Measurements from ENCODE around the gene TYW5. TPM values are rescaled to one million over a fixed set of nuclear protein-coding genes. Genes with fewer than 3 reads are reported as not detected.

The TYW5 gene, protein sequence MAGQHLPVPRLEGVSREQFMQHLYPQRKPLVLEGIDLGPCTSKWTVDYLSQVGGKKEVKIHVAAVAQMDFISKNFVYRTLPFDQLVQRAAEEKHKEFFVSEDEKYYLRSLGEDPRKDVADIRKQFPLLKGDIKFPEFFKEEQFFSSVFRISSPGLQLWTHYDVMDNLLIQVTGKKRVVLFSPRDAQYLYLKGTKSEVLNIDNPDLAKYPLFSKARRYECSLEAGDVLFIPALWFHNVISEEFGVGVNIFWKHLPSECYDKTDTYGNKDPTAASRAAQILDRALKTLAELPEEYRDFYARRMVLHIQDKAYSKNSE
- total RNA-seq: 10.9 and 11.7 TPM in 2 replicates

DNA sequence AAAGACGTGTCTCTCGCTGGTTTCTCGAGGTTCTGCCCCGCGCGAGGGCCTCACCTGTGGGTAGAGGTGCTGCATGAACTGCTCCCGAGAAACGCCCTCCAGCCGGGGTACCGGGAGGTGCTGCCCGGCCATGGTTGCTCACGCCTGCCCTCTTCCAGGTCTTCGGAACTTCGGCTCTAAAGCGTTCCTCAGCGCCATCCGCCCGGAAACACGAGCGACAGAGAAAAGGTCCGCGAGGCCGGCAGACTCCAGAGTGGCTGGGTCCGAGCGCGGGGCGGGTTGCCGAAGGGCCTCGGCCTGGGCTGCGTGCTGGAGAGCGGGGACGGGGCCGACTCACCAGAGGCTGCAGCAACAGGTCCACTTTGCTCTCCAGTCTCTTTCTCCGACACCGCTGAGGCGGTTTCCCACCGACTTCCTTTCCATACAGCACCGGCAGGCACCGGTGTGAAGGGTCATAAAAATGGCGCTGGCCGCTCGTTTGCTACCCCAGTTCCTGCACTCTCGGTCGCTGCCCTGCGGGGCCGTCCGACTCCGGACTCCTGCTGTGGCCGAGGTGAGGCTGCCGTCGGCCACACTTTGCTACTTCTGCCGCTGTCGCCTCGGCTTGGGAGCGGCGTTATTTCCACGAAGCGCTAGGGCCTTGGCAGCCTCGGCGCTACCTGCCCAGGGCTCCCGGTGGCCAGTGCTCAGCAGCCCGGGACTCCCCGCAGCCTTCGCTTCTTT is at the start of gene TYW5, which contains the start of gene MAIP1:
TYW5 (minus strand) TSS at position 153 of the 723 bp plus-strand sequence; CDS start at position 132, 21 bp downstream.
MAIP1 (plus strand) TSS at position 244 of the 723 bp plus-strand sequence; CDS start at position 461, 217 bp downstream.
- Mint-ChIP-seq H3K36me3 (ENCODE audit: low read depth) (peaks cover 31% of the 10 kb centered on the region), H3K4me1 (peaks cover 42% of the 10 kb centered on the region), H3K27ac (peak within 1 kb of the TSS; percentile 96), H3K9me3 (no peaks in the 10 kb centered on the region), H3K4me3 (peak within 1 kb of the TSS; percentile 98), H3K27me3 (no peaks in the 10 kb centered on the region)
- peak; percentile 94 for DNase-seq
- intact Hi-C loops (cut with micrococcal nuclease): loop anchor here (1.0 to 5.0 kb wide), 2 partner anchors 44 to 857 kb away; partner anchors contain the start of genes BZW1 and C2orf69

DNA sequence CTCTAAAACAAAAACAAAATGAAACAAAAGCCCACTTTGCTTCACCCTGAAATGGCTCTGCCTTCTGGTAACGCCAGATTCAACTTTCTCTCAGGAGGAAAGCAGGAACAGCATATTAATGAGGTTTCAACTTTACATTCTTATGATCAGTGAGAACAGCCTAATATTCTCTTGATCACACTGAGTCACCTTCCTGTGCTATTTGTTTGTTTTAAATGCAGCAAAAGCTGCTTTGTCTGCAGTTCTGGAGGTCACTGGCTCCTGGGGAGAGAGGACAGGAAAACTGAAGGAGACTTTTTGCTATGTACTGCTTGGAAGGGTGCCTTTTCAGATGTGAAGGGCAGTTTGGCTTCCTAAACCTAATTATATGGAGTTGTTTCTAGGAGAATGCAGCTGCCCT is 48.2 kb upstream of the TYW5 start:
- peaks cover 16% of the 10 kb centered on the region for H3K27me3 Mint-ChIP-seq
- DNase-seq: no peak
- H3K27ac Mint-ChIP-seq: no peak overlapping the region
- H3K4me1 Mint-ChIP-seq: no peaks in the 10 kb centered on the region
- intact Hi-C loops (cut with micrococcal nuclease): no loop called here
- peaks cover 4% of the 10 kb centered on the region for H3K9me3 Mint-ChIP-seq
- H3K36me3 Mint-ChIP-seq (ENCODE audit: low read depth): no peaks in the 10 kb centered on the region
- no peak overlapping the region for H3K4me3 Mint-ChIP-seq

DNA sequence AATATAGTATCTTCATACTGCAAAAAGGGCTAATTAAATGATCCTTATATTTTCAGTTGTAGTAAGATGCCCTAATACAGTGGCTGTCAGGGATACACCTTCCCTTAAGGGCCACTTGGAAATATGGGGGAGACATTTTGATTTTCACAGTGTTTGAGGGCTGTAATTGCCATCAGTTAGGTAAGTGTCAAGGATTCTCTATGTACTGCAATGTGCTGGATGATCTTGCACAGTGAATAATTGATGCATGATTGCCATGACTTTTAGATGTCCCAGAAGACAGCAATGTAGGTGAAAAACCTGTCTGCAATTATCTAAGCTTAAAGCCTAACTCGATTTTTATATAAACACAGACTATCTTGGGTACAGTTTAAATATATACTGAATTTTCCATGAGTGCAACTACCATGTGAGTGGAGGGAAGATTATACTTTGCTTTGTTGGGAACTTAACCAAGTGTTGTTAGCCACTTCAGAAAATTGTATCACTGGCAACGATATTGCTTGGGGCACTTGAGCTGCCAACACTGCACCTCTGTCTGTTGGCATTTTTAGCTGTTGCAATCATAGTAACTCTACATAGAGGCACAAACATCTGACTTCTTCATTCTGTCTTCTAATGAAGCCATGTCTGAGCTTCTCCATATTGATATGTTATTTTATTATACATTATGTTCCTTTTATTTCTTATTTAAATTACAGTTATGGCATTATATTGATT is 45.3 kb upstream of the TYW5 start:
- no peaks in the 10 kb centered on the region for H3K36me3 Mint-ChIP-seq (ENCODE audit: low read depth)
- no peaks in the 10 kb centered on the region for H3K4me1 Mint-ChIP-seq
- no peak for DNase-seq
- H3K4me3 Mint-ChIP-seq: no peak overlapping the region
- H3K27me3 Mint-ChIP-seq: peaks cover 14% of the 10 kb centered on the region
- no peaks in the 10 kb centered on the region for H3K9me3 Mint-ChIP-seq
- no peak overlapping the region for H3K27ac Mint-ChIP-seq
- intact Hi-C loops (cut with micrococcal nuclease): no loop called here

DNA sequence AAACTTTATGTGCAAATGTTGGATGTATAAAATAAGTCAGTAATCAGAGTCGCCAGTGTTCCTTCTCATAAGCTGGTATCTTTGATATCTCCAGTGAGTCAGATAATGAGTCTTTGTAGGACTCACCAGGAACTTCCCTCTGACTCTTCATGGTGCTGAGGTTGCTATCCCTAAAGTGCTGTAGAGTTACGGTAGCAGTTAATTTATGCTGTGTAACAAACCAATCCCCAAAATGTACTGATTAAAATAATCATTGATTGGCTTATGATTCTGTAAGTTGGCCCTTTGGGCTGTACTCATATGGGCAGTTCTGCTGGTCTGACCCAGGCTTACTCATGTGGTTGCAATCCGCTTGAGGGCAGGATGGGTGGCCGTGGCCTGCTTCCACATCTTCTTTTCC is 43.9 kb upstream of the TYW5 start:
- Mint-ChIP-seq H3K27ac (no peak overlapping the region), H3K36me3 (ENCODE audit: low read depth) (no peaks in the 10 kb centered on the region), H3K4me1 (no peaks in the 10 kb centered on the region), H3K4me3 (no peak overlapping the region), H3K9me3 (no peaks in the 10 kb centered on the region), H3K27me3 (peaks cover 10% of the 10 kb centered on the region)
- intact Hi-C loops (cut with micrococcal nuclease): no loop called here
- DNase-seq: no peak

DNA sequence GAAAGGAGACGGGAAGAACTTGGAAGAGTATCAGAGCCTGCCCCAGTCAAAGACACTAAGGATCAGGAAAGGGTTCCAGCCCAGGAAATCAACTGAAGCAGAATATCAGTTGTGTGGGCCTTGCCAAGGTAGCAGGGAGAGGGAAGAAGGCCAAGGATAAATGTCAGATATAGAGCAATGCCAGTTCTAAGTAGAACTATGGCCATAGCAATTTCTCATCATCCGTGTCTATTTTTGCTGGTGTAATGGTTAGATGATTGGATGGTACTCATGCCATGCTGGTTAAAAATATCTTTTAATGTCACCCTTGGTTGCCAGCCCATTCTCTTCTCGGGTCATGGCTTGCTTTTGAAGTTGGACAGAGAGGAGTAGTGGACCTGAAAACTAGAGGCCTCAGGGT is 42.0 kb upstream of the TYW5 start:
- no peak overlapping the region for H3K27ac Mint-ChIP-seq
- no peaks in the 10 kb centered on the region for H3K4me1 Mint-ChIP-seq
- no peak for DNase-seq
- no peak overlapping the region for H3K4me3 Mint-ChIP-seq
- no peaks in the 10 kb centered on the region for H3K36me3 Mint-ChIP-seq (ENCODE audit: low read depth)
- no peaks in the 10 kb centered on the region for H3K9me3 Mint-ChIP-seq
- H3K27me3 Mint-ChIP-seq: peaks cover 1% of the 10 kb centered on the region
- intact Hi-C loops (cut with micrococcal nuclease): no loop called here

DNA sequence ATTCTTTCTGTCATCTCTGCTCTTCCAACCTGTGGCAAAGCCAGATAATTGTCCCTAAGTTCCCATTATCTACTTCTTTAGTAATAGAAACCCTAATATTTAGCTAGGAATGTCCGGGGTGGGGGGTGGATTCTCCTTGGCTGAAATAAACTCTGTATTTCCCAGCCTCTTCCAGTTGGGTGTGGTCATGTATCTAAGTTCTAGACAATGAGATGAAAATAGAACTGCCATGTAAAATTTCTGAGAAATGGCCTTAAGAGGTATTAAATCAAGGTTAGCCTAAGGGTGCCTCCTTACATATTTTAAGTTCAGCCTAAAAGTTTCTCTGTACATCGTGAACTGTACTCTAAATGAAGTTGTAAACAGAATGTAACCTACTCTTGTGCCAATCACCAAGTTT is 39.6 kb upstream of the TYW5 start:
- no peak for DNase-seq
- Mint-ChIP-seq H3K27me3 (peaks cover 1% of the 10 kb centered on the region), H3K4me1 (no peaks in the 10 kb centered on the region), H3K36me3 (ENCODE audit: low read depth) (no peaks in the 10 kb centered on the region), H3K27ac (no peak overlapping the region), H3K9me3 (no peaks in the 10 kb centered on the region), H3K4me3 (no peak overlapping the region)
- intact Hi-C loops (cut with micrococcal nuclease): no loop called here

DNA sequence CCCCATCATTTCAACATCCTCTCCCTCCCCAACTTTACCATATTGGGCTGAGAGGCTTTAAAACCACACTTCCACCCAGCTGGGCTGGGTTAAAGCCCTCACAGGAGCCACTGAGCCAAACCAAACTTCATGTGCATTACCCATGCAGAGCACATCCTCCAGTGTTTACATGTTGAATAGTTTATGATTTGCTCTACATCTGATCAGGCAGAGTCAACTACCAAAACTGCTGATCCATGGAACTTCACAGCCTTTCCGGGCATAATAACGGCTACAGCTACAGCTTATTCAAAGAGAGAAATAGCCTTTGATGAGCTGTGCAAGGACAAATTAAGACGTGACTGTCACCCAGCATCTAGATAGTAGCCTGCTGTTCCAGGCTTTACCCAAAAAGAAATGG is 39.1 kb upstream of the TYW5 start:
- no peaks in the 10 kb centered on the region for H3K36me3 Mint-ChIP-seq (ENCODE audit: low read depth)
- no peaks in the 10 kb centered on the region for H3K4me1 Mint-ChIP-seq
- H3K9me3 Mint-ChIP-seq: no peaks in the 10 kb centered on the region
- no peak overlapping the region for H3K4me3 Mint-ChIP-seq
- no peak overlapping the region for H3K27ac Mint-ChIP-seq
- no peak for DNase-seq
- peaks cover 1% of the 10 kb centered on the region for H3K27me3 Mint-ChIP-seq
- intact Hi-C loops (cut with micrococcal nuclease): no loop called here

DNA sequence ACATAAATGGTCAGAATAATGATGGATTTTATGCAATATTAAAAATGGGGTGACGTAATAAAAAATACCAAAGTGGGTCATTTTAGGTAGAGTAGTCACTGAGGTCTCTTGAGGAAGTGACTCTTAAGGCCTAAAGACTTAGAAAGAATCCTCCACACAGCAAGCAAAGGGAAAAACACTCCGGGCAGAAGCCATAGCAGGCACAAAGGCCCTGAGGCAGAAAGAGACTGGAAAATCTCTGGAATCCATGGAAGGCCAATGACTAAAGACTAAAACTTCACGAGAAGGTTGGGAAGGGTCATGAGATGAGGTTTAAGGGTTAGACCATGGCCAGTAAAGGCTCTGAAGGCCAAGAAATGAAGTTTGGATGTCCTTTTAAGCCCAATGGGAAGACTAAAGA is 37.0 kb upstream of the TYW5 start:
- DNase-seq: no peak
- no peak overlapping the region for H3K27ac Mint-ChIP-seq
- H3K36me3 Mint-ChIP-seq (ENCODE audit: low read depth): no peaks in the 10 kb centered on the region
- no peak overlapping the region for H3K4me3 Mint-ChIP-seq
- no peaks in the 10 kb centered on the region for H3K9me3 Mint-ChIP-seq
- no peaks in the 10 kb centered on the region for H3K4me1 Mint-ChIP-seq
- intact Hi-C loops (cut with micrococcal nuclease): no loop called here
- peaks cover 3% of the 10 kb centered on the region for H3K27me3 Mint-ChIP-seq

DNA sequence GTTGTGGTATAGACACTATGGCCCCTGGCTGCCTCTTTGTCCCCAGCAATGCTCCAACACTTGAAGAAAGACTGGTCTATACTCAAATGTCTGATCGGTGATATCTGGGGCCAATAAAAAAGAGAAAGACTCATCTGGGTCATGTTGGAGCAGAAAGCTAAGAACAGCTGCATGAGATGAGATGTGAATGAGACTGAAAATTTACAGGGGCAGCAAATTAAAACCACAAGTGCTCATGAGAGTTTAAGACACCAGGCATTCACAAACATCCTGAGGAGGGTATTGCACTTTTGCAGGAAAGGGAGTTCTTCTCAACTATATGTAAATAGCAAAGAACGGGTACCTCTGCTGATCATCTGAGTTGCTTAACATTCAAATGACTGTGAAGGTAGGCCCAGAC is 36.4 kb upstream of the TYW5 start:
- intact Hi-C loops (cut with micrococcal nuclease): no loop called here
- no peak overlapping the region for H3K27ac Mint-ChIP-seq
- no peak overlapping the region for H3K4me3 Mint-ChIP-seq
- peaks cover 3% of the 10 kb centered on the region for H3K27me3 Mint-ChIP-seq
- no peaks in the 10 kb centered on the region for H3K4me1 Mint-ChIP-seq
- H3K36me3 Mint-ChIP-seq (ENCODE audit: low read depth): no peaks in the 10 kb centered on the region
- DNase-seq: no peak
- no peaks in the 10 kb centered on the region for H3K9me3 Mint-ChIP-seq

DNA sequence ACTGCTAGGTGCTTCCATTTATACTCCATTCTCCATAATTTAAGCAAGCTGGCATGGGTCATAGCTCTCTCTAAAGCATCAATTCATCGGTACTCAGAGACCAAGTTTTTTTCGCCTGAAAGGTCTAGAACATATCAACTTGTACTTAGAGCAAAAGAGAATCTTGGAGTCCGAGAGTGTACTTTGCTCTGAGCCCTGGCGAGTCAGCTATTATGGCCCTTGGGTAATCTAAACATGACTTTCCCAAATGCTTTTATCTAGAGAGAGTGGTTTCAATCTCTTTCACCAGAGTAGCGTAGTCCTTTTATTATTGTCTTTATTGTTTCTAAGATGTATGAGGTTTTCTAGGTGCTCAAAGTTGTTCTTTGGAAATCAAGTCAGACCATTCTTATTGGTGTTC is 34.5 kb upstream of the TYW5 start:
- intact Hi-C loops (cut with micrococcal nuclease): loop anchor here (10.0 kb wide), 1 partner anchor 385 kb away; no protein-coding TSS in a partner anchor
- no peak overlapping the region for H3K4me3 Mint-ChIP-seq
- H3K4me1 Mint-ChIP-seq: peaks cover 6% of the 10 kb centered on the region
- peaks cover 3% of the 10 kb centered on the region for H3K27me3 Mint-ChIP-seq
- no peaks in the 10 kb centered on the region for H3K36me3 Mint-ChIP-seq (ENCODE audit: low read depth)
- no peak overlapping the region for H3K27ac Mint-ChIP-seq
- DNase-seq: no peak
- H3K9me3 Mint-ChIP-seq: no peaks in the 10 kb centered on the region

DNA sequence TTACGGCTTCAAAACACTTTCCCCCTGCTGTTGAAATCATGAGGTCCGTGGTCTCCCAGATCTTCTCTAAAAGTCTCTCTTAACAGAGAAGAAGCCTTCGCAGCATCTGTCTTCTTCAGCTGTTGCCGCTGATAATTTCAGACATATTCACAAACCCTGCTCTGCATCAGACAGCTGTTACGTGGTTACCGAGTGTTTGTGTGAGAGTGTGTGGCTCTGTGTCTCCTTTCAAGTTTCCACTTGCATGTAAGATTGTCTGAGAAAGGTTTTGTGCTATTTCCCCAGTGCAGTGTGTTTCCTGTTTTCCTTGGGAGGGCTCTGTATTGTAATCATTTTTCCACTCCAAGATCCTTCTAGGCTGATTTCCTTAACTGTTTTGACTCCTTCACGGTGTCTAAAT is 32.9 kb upstream of the TYW5 start:
- H3K27ac Mint-ChIP-seq: no peak overlapping the region
- H3K9me3 Mint-ChIP-seq: no peaks in the 10 kb centered on the region
- no peak for DNase-seq
- H3K36me3 Mint-ChIP-seq (ENCODE audit: low read depth): no peaks in the 10 kb centered on the region
- H3K27me3 Mint-ChIP-seq: peaks cover 2% of the 10 kb centered on the region
- intact Hi-C loops (cut with micrococcal nuclease): loop anchor here (10.0 kb wide), 1 partner anchor 387 kb away; no protein-coding TSS in a partner anchor
- peaks cover 6% of the 10 kb centered on the region for H3K4me1 Mint-ChIP-seq
- H3K4me3 Mint-ChIP-seq: no peak overlapping the region

DNA sequence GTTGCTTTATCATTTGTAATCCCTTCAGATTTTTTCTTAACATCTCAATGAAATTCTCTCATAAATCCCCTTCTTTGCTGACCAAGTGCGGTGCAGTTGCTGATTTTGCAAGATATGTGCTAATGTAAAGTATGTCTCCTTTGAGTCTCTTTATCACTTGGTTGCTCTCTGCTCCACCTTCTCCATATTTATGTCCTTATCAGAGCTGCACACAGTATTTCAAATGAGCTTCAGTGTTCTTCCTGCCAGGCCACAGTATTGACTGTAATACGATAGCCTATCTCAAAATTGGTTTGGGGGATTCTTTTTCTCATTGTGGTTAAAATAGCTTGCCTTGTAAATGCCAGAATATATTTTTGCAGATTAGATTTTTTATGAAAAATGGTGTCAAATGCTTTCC is 32.3 kb upstream of the TYW5 start:
- Mint-ChIP-seq H3K4me3 (no peak overlapping the region), H3K27ac (no peak overlapping the region), H3K36me3 (ENCODE audit: low read depth) (no peaks in the 10 kb centered on the region), H3K27me3 (peaks cover 2% of the 10 kb centered on the region), H3K4me1 (peaks cover 6% of the 10 kb centered on the region), H3K9me3 (no peaks in the 10 kb centered on the region)
- no peak for DNase-seq
- intact Hi-C loops (cut with micrococcal nuclease): loop anchor here (10.0 kb wide), 1 partner anchor 387 kb away; no protein-coding TSS in a partner anchor

DNA sequence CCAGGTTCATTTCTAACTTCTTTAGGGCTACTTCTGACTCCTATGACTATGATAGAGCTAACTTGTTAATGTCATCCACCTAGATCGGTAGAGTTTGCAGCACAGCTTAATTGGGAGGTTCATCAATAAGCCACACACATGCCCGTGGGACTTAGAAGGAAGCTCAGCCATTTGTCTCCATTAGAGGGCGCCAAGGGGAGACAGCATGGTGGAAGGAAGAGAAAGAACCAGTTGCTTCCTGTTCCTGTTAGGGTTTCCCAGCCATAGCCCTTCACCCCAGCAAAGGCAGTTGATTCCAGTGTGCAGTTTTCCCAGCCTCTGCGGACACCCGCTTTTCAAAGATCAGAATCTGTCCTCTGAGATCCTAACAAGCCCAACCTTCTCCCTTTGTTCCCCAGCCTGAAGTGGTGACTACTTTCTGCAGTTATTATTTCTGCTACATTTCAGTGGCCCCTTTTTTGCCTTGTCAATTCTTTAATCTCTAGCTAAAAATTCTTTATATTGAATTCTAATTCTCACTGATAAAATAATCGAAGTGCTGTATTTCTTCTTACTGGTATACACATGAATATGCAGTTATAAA is 30.4 kb upstream of the TYW5 start:
- intact Hi-C loops (cut with micrococcal nuclease): loop anchor here (10.0 kb wide), 1 partner anchor 389 kb away; no protein-coding TSS in a partner anchor
- Mint-ChIP-seq H3K9me3 (no peaks in the 10 kb centered on the region), H3K27ac (no peak overlapping the region), H3K27me3 (peaks cover 2% of the 10 kb centered on the region), H3K4me1 (peaks cover 6% of the 10 kb centered on the region), H3K4me3 (no peak overlapping the region), H3K36me3 (ENCODE audit: low read depth) (no peaks in the 10 kb centered on the region)
- peak; percentile 88 for DNase-seq
